HCT116 (cell line): ENCODE measurements around the gene APPBP2. TPM values are rescaled to one million over a fixed set of nuclear protein-coding genes. Genes with fewer than 3 reads are reported as not detected.

ENCODE experiments used
- ATAC-seq: fragments of 200-7000 bp; cut with Tn5 transposase; 2 replicates; pipeline ENCODE4 v1.9.1; 2020; ENCODE audit warnings: mild to moderate bottlenecking, moderate library complexity
- BruUV-seq: library from RNA; stranded (reverse); fragments of 400-500 nt; replicated peaks from 2 replicates; lab custom pipeline; 2021; lab: Mats Ljungman, UMichigan
- CTCF ChIA-PET: fragments of 300-600 bp; sonication (Branson Sonifier 250); formaldehyde crosslinking; loops from one replicate; lab custom pipeline; 2021; ENCODE audit warnings: antibody characterized with exemption; lab: Charles Lee
- POLR2A ChIA-PET: fragments of 300-600, 350-600 bp; sonication (Branson Sonifier 250); formaldehyde crosslinking; loops from one replicate; lab custom pipeline; 2021; ENCODE audit warnings: antibody characterized with exemption; lab: Charles Lee
- RAD21 ChIA-PET, 2 experiments: fragments of 300-600 bp; sonication (Branson Sonifier 250); formaldehyde crosslinking; loops; one replicate each; lab custom pipeline; 2023; ENCODE audit warnings: low total read pairs in 2 of 2; ENCODE audit not compliant: uncharacterized antibody in 2 of 2, unreplicated experiment in 2 of 2, low non-redundant PET in 1 of 2; lab: Charles Lee
- DNase-seq: peaks from one replicate; pipeline ENCODE4 v3.0.0-alpha.2; 2010; ENCODE audit warnings: low read depth, low spot score
- H2AFZ ChIP-seq: fragments of 200-600 bp; shearing (Covaris generic), sonication (generic); 2 replicates; pipeline ENCODE4 v1.6.1; 2017; ENCODE audit warnings: low read depth, mixed run types, mixed read lengths, antibody characterized with exemption, low read length; ENCODE audit not compliant: poor library complexity, severe bottlenecking
- H3K27ac ChIP-seq: 2 replicates; pipeline ENCODE4 v1.5.1; 2012; ENCODE audit warnings: low read depth, low read length
- H3K27me3 ChIP-seq: fragments of 200-600 bp; sonication (generic); 2 replicates; pipeline ENCODE4 v1.6.1; 2016; ENCODE audit warnings: mixed run types, low read length, mixed read lengths; ENCODE audit not compliant: insufficient read depth
- H3K36me3 ChIP-seq, 2 experiments: fragments of 200-500 bp in 1 of 2; fragments of 200-600 bp in 1 of 2; sonication (Bioruptor generic) in 1 of 2; sonication (generic) in 1 of 2; 2 replicates each; pipeline versions ENCODE4 v1.5.1 to v1.6.1; 2014 to 2016; ENCODE audit warnings: low read length in 2 of 2, inconsistent platforms in 1 of 2, mixed read lengths in 1 of 2, mixed run types in 1 of 2; ENCODE audit not compliant: insufficient read depth in 2 of 2, control insufficient read depth in 1 of 2
- H3K4me1 ChIP-seq, 2 experiments: fragments of 200-600 bp in 1 of 2; sonication (generic) in 1 of 2; 2 replicates each; pipeline versions ENCODE4 v1.5.1 to v1.6.1; 2012 to 2017; ENCODE audit warnings: low read length in 2 of 2, inconsistent platforms in 1 of 2, mild to moderate bottlenecking in 1 of 2, mixed read lengths in 1 of 2, mixed run types in 1 of 2, moderate library complexity in 1 of 2; ENCODE audit not compliant: insufficient read depth in 2 of 2, control insufficient read depth in 1 of 2
- H3K4me2 ChIP-seq: fragments of 200-600 bp; sonication (generic); 2 replicates; pipeline ENCODE4 v1.6.1; 2017; ENCODE audit warnings: mixed run types, low read length, mixed read lengths
- H3K4me3 ChIP-seq, 2 experiments: fragments of 200-600 bp in 1 of 2; sonication (generic) in 1 of 2; replicated peaks in 1 of 2; 2 replicates each; pipeline ENCODE4 v1.5.1; 2011 to 2016; ENCODE audit warnings: low read length in 2 of 2, control low read depth in 1 of 2, low read depth in 1 of 2, mild to moderate bottlenecking in 1 of 2, mixed read lengths in 1 of 2, mixed run types in 1 of 2
- H3K79me2 ChIP-seq: fragments of 200-600 bp; sonication (generic); 2 replicates; pipeline ENCODE4 v1.6.1; 2017; ENCODE audit warnings: mild to moderate bottlenecking, mixed run types, low read length, moderate library complexity, mixed read lengths; ENCODE audit not compliant: insufficient read depth
- H3K9ac ChIP-seq: fragments of 200-600 bp; sonication (generic); 2 replicates; pipeline ENCODE4 v1.6.1; 2016; ENCODE audit warnings: low read length, mixed read lengths
- H3K9me2 ChIP-seq: fragments of 200-600 bp; sonication (generic), shearing (Covaris generic); 2 replicates; pipeline ENCODE4 v1.6.1; 2017; ENCODE audit warnings: mixed run types, mild to moderate bottlenecking, moderate library complexity; ENCODE audit not compliant: insufficient read depth
- H3K9me3 ChIP-seq, 2 experiments: fragments of 200-500 bp in 1 of 2; fragments of 200-600 bp in 1 of 2; sonication (Bioruptor generic) in 1 of 2; sonication (generic) in 1 of 2; 2 replicates each; pipeline ENCODE4 v1.6.1; 2014 to 2017; ENCODE audit warnings: low read length in 2 of 2, mixed read lengths in 2 of 2, inconsistent platforms in 1 of 2, low read depth in 1 of 2, mild to moderate bottlenecking in 1 of 2, mixed run types in 1 of 2, moderate library complexity in 1 of 2; ENCODE audit not compliant: control insufficient read depth in 1 of 2, insufficient read depth in 1 of 2
- H4K20me1 ChIP-seq: fragments of 200-600 bp; sonication (generic), shearing (Covaris generic); 2 replicates; pipeline ENCODE4 v1.6.1; 2017; ENCODE audit warnings: mixed run types, mild to moderate bottlenecking, moderate library complexity; ENCODE audit not compliant: insufficient read depth
- CBX3 ChIP-seq: IDR thresholded peaks from 2 replicates; pipeline ENCODE4 v1.6.1; 2012; ENCODE audit warnings: low read depth
- CEBPB ChIP-seq: IDR thresholded peaks from 2 replicates; pipeline ENCODE4 v1.6.1; 2012; ENCODE audit warnings: low read depth
- ELF1 ChIP-seq: IDR thresholded peaks from 2 replicates; pipeline ENCODE4 v1.6.1; 2012; ENCODE audit warnings: low read depth, borderline replicate concordance
- EZH2phosphoT487 ChIP-seq: fragments of 200-600 bp; IDR thresholded peaks from 2 replicates; pipeline ENCODE4 v1.6.1; 2018; ENCODE audit warnings: antibody characterized with exemption, borderline replicate concordance
- FOSL1 ChIP-seq: IDR thresholded peaks from 2 replicates; pipeline ENCODE4 v1.6.1; 2012; ENCODE audit warnings: low read depth
- JUND ChIP-seq: IDR thresholded peaks from 2 replicates; pipeline ENCODE4 v1.6.1; 2012
- POLR2AphosphoS5 ChIP-seq: IDR thresholded peaks from 2 replicates; pipeline ENCODE4 v1.6.1; 2011; ENCODE audit warnings: mild to moderate bottlenecking, low read depth, low read length, moderate library complexity
- RAD21 ChIP-seq: IDR thresholded peaks from 2 replicates; pipeline ENCODE4 v1.6.1; 2012; ENCODE audit warnings: low read depth, mild to moderate bottlenecking
- SIN3A ChIP-seq: IDR thresholded peaks from 2 replicates; pipeline ENCODE4 v1.6.1; 2012; ENCODE audit warnings: low read depth
- SP1 ChIP-seq: IDR thresholded peaks from 2 replicates; pipeline ENCODE4 v1.6.1; 2012; ENCODE audit warnings: low read depth
- TCF7L2 ChIP-seq: IDR thresholded peaks from 2 replicates; pipeline ENCODE4 v1.7.0; 2011; ENCODE audit warnings: borderline replicate concordance, inconsistent platforms; ENCODE audit not compliant: insufficient read depth, insufficient read length; ENCODE audit errors: extremely low read depth
- ZFX ChIP-seq: fragments of 450-650 bp; IDR thresholded peaks from 2 replicates; pipeline ENCODE4 v1.6.1; 2017
- ZNF274 ChIP-seq: fragments of 200-500 bp; sonication (Bioruptor generic); IDR thresholded peaks from 2 replicates; pipeline ENCODE4 v1.6.1; 2014; ENCODE audit warnings: mild to moderate bottlenecking, low read depth, low read length, inconsistent platforms
- intact Hi-C: fragments of 100-400 bp; cut with micrococcal nuclease; formaldehyde crosslinking; loops from 2 replicates; pipeline ENCODE4 v1.10.0; 2022
- total RNA-seq: library from RNA; stranded (reverse); gene quantifications from one replicate; pipeline ENCODE4 v1.2.1, GENCODE V29; 2021; ENCODE audit not compliant: unreplicated experiment
- TF ChIP-seq, protein P1 (sequence below), 3 experiments: fragments of 200-600 bp in 1 of 3; sonication (generic) in 1 of 3; IDR thresholded peaks in 2 of 3; conservative IDR thresholded peaks in 1 of 3; 2 replicates each; pipeline ENCODE4 v1.5.1; 2012 to 2017; ENCODE audit warnings: low read depth in 2 of 3, low read length in 2 of 3, antibody characterized with exemption in 1 of 3, borderline replicate concordance in 1 of 3, control low read depth in 1 of 3, mild to moderate bottlenecking in 1 of 3, mixed read lengths in 1 of 3, mixed run types in 1 of 3, moderate library complexity in 1 of 3; ENCODE audit not compliant: insufficient read depth in 1 of 3
- TF ChIP-seq, protein P2 (sequence below): IDR thresholded peaks from 2 replicates; pipeline ENCODE4 v1.6.1; 2012
- TF ChIP-seq, protein P3 (sequence below): IDR thresholded peaks from 2 replicates; pipeline ENCODE4 v1.6.1; 2011; ENCODE audit warnings: mild to moderate bottlenecking, low read length, moderate library complexity; ENCODE audit not compliant: insufficient replicate concordance; ENCODE audit errors: extremely low read depth

Gene APPBP2
- total RNA-seq, 1 experiment from 2014 or later: 35.8 TPM

DNA sequence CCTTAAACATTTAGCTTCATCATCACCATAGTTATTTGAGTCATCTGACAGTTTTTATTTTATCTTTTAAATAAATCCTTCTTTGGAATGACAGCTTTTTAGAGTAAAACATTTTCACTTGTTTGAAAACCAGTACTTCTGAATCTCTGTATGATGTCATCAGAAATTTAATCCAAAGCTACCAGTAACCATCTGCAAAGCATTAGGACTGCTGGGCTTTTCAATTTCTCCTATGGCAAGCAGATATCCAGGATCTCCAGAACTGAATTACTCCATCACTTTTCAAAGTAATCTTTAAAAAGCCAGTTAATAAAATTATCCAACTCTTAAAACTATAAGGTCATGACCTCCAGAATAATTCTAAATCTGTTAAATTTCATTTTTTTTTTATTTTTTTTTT, 52.3 kb downstream of the APPBP2 start:
- H3K4me1 ChIP-seq: peaks cover 10 to 17% of the 10 kb centered on the region in 2 experiments
- no peak for ATAC-seq
- intact Hi-C loops: no loop called here
- H3K9ac ChIP-seq: no peak overlapping the region
- H3K9me2 ChIP-seq: no peaks in the 10 kb centered on the region
- RAD21 ChIA-PET: no interaction called here
- TF ChIP-seq ZFX: no peak
- H3K27me3 ChIP-seq: no peaks in the 10 kb centered on the region
- POLR2A ChIA-PET: interaction anchor here (0.6 kb wide), 1 partner anchor 50 kb away, joined by 6 read pairs; no protein-coding TSS in a partner anchor
- H3K79me2 ChIP-seq: no peaks in the 10 kb centered on the region
- no peaks in the 10 kb centered on the region; a peak in 1 of 4 replicates for H3K36me3 ChIP-seq
- DNase-seq: no peak
- CTCF ChIA-PET: no interaction called here
- H3K9me3 ChIP-seq: no peaks in the 10 kb centered on the region
- no peak overlapping the region for H2AFZ ChIP-seq
- no peak overlapping the region for H3K4me3 ChIP-seq
- H3K4me2 ChIP-seq: no peak overlapping the region
- no TSS peak for BruUV-seq
- H3K27ac ChIP-seq: no peak overlapping the region
- H4K20me1 ChIP-seq: no peaks in the 10 kb centered on the region

DNA sequence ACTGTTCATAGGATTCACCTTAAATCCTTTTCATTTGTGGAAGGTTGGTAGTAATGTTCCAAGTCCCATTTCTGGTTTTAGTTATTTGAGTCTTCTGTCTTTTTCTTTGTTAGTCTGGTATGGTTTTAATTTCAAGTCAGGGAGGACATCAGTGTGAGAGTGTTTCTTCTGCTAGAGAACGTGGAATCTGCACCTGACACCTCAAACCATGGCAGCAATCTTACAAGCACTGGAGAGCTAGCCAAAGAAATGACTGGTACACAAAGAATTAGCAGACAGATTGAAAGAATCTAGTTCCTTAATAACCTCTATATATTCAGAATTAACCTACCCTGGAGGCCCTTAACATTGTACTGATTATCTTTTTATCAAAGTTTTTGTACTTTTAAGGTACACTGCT, 53.6 kb downstream of the APPBP2 start:
- no peaks in the 10 kb centered on the region for H4K20me1 ChIP-seq
- H3K36me3 ChIP-seq: no peaks in the 10 kb centered on the region; a peak in 1 of 4 replicates
- no peak overlapping the region for H2AFZ ChIP-seq
- no peaks in the 10 kb centered on the region for H3K9me2 ChIP-seq
- peaks cover 10% of the 10 kb centered on the region in 2 experiments for H3K4me1 ChIP-seq
- TF ChIP-seq RAD21 (no peak), TCF7L2 (no peak), SP1 (no peak), POLR2AphosphoS5 (no peak), JUND (no peak), EZH2phosphoT487 (no peak), FOSL1 (no peak), CEBPB (no peak), ZFX (no peak), ZNF274 (no peak), CBX3 (no peak), SIN3A (no peak), ELF1 (no peak)
- TF ChIP-seq, protein P1, sequence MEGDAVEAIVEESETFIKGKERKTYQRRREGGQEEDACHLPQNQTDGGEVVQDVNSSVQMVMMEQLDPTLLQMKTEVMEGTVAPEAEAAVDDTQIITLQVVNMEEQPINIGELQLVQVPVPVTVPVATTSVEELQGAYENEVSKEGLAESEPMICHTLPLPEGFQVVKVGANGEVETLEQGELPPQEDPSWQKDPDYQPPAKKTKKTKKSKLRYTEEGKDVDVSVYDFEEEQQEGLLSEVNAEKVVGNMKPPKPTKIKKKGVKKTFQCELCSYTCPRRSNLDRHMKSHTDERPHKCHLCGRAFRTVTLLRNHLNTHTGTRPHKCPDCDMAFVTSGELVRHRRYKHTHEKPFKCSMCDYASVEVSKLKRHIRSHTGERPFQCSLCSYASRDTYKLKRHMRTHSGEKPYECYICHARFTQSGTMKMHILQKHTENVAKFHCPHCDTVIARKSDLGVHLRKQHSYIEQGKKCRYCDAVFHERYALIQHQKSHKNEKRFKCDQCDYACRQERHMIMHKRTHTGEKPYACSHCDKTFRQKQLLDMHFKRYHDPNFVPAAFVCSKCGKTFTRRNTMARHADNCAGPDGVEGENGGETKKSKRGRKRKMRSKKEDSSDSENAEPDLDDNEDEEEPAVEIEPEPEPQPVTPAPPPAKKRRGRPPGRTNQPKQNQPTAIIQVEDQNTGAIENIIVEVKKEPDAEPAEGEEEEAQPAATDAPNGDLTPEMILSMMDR (IDR thresholded peaks at IDR 0.05 in 2 of 3, conservative IDR thresholded peaks at IDR 0.05 in 1 of 3; ENCODE audit: borderline replicate concordance in 1 of 3, insufficient read depth in 1 of 3, low read depth in 2 of 3, low read length in 2 of 3): no peak
- TF ChIP-seq, protein P2, sequence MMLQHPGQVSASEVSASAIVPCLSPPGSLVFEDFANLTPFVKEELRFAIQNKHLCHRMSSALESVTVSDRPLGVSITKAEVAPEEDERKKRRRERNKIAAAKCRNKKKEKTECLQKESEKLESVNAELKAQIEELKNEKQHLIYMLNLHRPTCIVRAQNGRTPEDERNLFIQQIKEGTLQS: no peak
- TF ChIP-seq, protein P3, sequence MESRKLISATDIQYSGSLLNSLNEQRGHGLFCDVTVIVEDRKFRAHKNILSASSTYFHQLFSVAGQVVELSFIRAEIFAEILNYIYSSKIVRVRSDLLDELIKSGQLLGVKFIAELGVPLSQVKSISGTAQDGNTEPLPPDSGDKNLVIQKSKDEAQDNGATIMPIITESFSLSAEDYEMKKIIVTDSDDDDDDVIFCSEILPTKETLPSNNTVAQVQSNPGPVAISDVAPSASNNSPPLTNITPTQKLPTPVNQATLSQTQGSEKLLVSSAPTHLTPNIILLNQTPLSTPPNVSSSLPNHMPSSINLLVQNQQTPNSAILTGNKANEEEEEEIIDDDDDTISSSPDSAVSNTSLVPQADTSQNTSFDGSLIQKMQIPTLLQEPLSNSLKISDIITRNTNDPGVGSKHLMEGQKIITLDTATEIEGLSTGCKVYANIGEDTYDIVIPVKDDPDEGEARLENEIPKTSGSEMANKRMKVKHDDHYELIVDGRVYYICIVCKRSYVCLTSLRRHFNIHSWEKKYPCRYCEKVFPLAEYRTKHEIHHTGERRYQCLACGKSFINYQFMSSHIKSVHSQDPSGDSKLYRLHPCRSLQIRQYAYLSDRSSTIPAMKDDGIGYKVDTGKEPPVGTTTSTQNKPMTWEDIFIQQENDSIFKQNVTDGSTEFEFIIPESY: no peak
- no peaks in the 10 kb centered on the region for H3K9me3 ChIP-seq
- H3K27ac ChIP-seq: no peak overlapping the region
- no peak overlapping the region for H3K4me3 ChIP-seq
- CTCF ChIA-PET: no interaction called here
- BruUV-seq: no TSS peak
- no peak overlapping the region for H3K9ac ChIP-seq
- POLR2A ChIA-PET: no interaction called here
- RAD21 ChIA-PET: no interaction called here
- ATAC-seq (no peak), DNase-seq (no peak)
- H3K4me2 ChIP-seq: no peak overlapping the region
- no peaks in the 10 kb centered on the region for H3K79me2 ChIP-seq
- intact Hi-C loops: no loop called here
- H3K27me3 ChIP-seq: no peaks in the 10 kb centered on the region
